Lung (tissue), 12 donors: Measurements from ENCODE around the gene WASL. TPM values are rescaled to one million over a fixed set of nuclear protein-coding genes. Genes with fewer than 3 reads are reported as not detected.

Experiments used
- ATAC-seq: fragments of 200-7000 bp; cut with Tn5 transposase; one replicate; pipeline ENCODE4 v1.9.1; 2020; ENCODE audit warnings: moderate number of reproducible peaks; ENCODE audit not compliant: insufficient read depth, low FRiP score
- DNase-seq, 3 donors: peaks; one replicate each; pipeline ENCODE4 v3.0.0-alpha.2; 2013 to 2017
- H3K27ac ChIP-seq, 2 donors: one replicate each; pipeline ENCODE4 v1.5.1; 2013; ENCODE audit warnings: mild to moderate bottlenecking in 2 of 2, moderate library complexity in 2 of 2, control low read depth in 1 of 2, inconsistent platforms in 1 of 2, low read depth in 1 of 2, low read length in 1 of 2
- H3K27me3 ChIP-seq, 3 donors: one replicate each; pipeline ENCODE4 v1.5.1; 2013; ENCODE audit warnings: low read length in 2 of 3; ENCODE audit not compliant: control insufficient read depth in 3 of 3, insufficient read depth in 3 of 3
- H3K36me3 ChIP-seq, 4 donors: one replicate each; pipeline ENCODE4 v1.5.1; 2013; ENCODE audit warnings: low read length in 4 of 4, mild to moderate bottlenecking in 1 of 4, moderate library complexity in 1 of 4; ENCODE audit not compliant: control insufficient read depth in 4 of 4, insufficient read depth in 4 of 4
- H3K4me1 ChIP-seq, 5 donors: one replicate each; pipeline ENCODE4 v1.5.1; 2013; ENCODE audit warnings: low read length in 5 of 5, mild to moderate bottlenecking in 2 of 5, moderate library complexity in 1 of 5; ENCODE audit not compliant: control insufficient read depth in 5 of 5, insufficient read depth in 5 of 5
- H3K4me3 ChIP-seq: one replicate; pipeline ENCODE4 v1.5.1; 2013; ENCODE audit warnings: mild to moderate bottlenecking, control low read depth, moderate library complexity
- H3K9ac ChIP-seq, 2 donors: one replicate each; pipeline ENCODE4 v1.5.1; 2013; ENCODE audit warnings: low read length in 2 of 2, control low read depth in 1 of 2; ENCODE audit not compliant: insufficient read depth in 1 of 2
- H3K9me3 ChIP-seq, 4 donors: one replicate each; pipeline ENCODE4 v1.5.1; 2013; ENCODE audit warnings: low read length in 3 of 4, mild to moderate bottlenecking in 1 of 4, moderate library complexity in 1 of 4; ENCODE audit not compliant: control insufficient read depth in 4 of 4, insufficient read depth in 3 of 4
- CTCF ChIP-seq: IDR thresholded peaks from 2 replicates; pipeline ENCODE4 v1.5.1; 2012; ENCODE audit warnings: mild to moderate bottlenecking; ENCODE audit errors: control extremely low read depth, extremely low read depth
- WGBS, 2 donors: extraction: QIAGEN DNeasy Blood & Tissue Kit; methylation state at CpG; one replicate each; pipeline ENCODE4 v1.1.7; 2013; 5-methylcytosine and 5-hydroxymethylcytosine counted together
- polyA plus RNA-seq, 2 donors: library from polyadenylated mRNA; stranded (reverse); fragments of 200-250 nt; gene quantifications; one replicate each; pipeline ENCODE4 v1.2.1, GENCODE V29; 2013
- total RNA-seq, 2 donors: library from RNA; depleted of rRNA in 1 of 2; stranded (reverse); fragments of >200 nt in 1 of 2; gene quantifications; one replicate each; pipeline ENCODE4 v1.2.1, GENCODE V29; 2014 to 2021
- donor health status: control.
- donor health status: control.
- donor health status: Bipolar disorder and iron deficiency.
- donor health status: healthy.
- donor health status: DM: yes; HTN: yes; CAD: no.

The WASL gene
- total and polyA plus RNA-seq, 4 donors = 11.8 to 52.7 (median 22.2) TPM

DNA sequence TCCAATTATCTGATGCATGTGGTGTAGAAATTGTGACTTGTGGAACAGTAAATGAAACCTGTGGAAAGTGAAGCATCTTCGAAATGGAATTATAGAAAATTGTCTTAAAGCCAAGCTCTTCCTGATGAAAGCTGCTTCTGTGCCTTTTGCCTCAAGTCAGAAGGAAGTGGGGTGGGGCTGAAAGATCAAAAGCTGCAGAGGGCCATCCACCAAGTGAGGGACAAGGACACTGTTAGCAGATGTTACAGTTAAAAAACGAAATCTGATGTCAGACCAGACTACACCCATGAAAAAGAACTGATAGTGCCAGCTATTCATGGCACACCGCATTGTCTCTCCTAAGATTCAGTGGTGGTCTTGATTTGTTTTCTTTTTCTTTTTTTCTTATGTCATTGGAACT lies 23.8 kb upstream of the WASL start:
- no peaks in the 10 kb centered on the region for H3K27me3 ChIP-seq
- DNase-seq (no peak), ATAC-seq (no peak)
- no peak overlapping the region for H3K9ac ChIP-seq
- no peak for TF ChIP-seq CTCF
- H3K36me3 ChIP-seq = no peaks in the 10 kb centered on the region
- WGBS, 2 donors = 75 to 81% methylated on average over 3 of the region's 3 CpGs
- no peak overlapping the region for H3K27ac ChIP-seq
- no peak overlapping the region for H3K4me3 ChIP-seq
- H3K4me1 ChIP-seq = peaks cover 0 to 7% (median 0%) of the 10 kb centered on the region in 5 donors
- H3K9me3 ChIP-seq = no peaks in the 10 kb centered on the region

GRCh38 chr7:123771846-123772245 lies 23.0 kb upstream of the WASL start:
- no peak for TF ChIP-seq CTCF
- H3K36me3 ChIP-seq = no peaks in the 10 kb centered on the region
- no peak for ATAC-seq
- H3K4me3 ChIP-seq = no peak overlapping the region
- no peaks in the 10 kb centered on the region for H3K9me3 ChIP-seq
- H3K4me1 ChIP-seq = peaks cover 0 to 7% (median 0%) of the 10 kb centered on the region in 5 donors
- 80 to 93% methylated on average over 2 of the region's 2 CpGs for WGBS, 2 donors
- no peaks in the 10 kb centered on the region for H3K27me3 ChIP-seq
- DNase-seq = no peak
- H3K27ac ChIP-seq = no peak overlapping the region
- no peak overlapping the region for H3K9ac ChIP-seq

GRCh38 chr7:123771256-123771655 lies 22.5 kb upstream of the WASL start:
- ATAC-seq = no peak
- no peak for TF ChIP-seq CTCF
- no peaks in the 10 kb centered on the region for H3K36me3 ChIP-seq

GRCh38 chr7:123770378-123770777 lies 21.6 kb upstream of the WASL start:
- 74 to 77% methylated on average over 8 of the region's 8 CpGs for WGBS, 2 donors
- H3K9ac ChIP-seq = no peak overlapping the region
- H3K27ac ChIP-seq = no peak overlapping the region
- TF ChIP-seq CTCF = no peak
- no peaks in the 10 kb centered on the region for H3K9me3 ChIP-seq
- ATAC-seq = peak; percentile 64
- no peaks in the 10 kb centered on the region for H3K27me3 ChIP-seq
- no peak overlapping the region for H3K4me3 ChIP-seq
- H3K36me3 ChIP-seq = no peaks in the 10 kb centered on the region
- peaks cover 0 to 7% (median 0%) of the 10 kb centered on the region in 5 donors for H3K4me1 ChIP-seq
- no peak for DNase-seq

More at GRCh38 chr7:123771256-123771655, 22.5 kb upstream of the WASL start:
- 78 to 80% methylated on average over 2 of the region's 2 CpGs for WGBS, 2 donors
- peaks cover 0 to 7% (median 0%) of the 10 kb centered on the region in 5 donors for H3K4me1 ChIP-seq
- H3K9ac ChIP-seq = no peak overlapping the region
- H3K9me3 ChIP-seq = no peaks in the 10 kb centered on the region
- no peaks in the 10 kb centered on the region for H3K27me3 ChIP-seq
- no peak overlapping the region for H3K27ac ChIP-seq
- no peak for DNase-seq
- no peak overlapping the region for H3K4me3 ChIP-seq
